GM18519 (cell line): Measurements from ENCODE around the gene HK1.

ENCODE experiments used
- ATAC-seq: cut with Tn5 transposase; IDR thresholded peaks from one replicate; pipeline ENCODE4 v1.9.1; 2021; ENCODE audit warnings: mild to moderate bottlenecking, moderate library complexity; ENCODE audit not compliant: unreplicated experiment, low FRiP score

HK1 gene

GRCh38 chr10:69414036-69415018 lies 136.0 kb downstream of the HK1 start:
- no peak for ATAC-seq

- no peak for ATAC-seq
These were observed 136.8 kb downstream of the HK1 start for GRCh38 chr10:69415049-69415448.

GRCh38 chr10:69415951-69416350 lies 137.7 kb downstream of the HK1 start:
- no peak for ATAC-seq

GRCh38 chr10:69416695-69417094 lies 138.4 kb downstream of the HK1 start, which contains the start of gene TACR2:
Gene TACR2, minus strand, starts transcription at chr10:69416918. Its CDS starts 595 bp downstream, at chr10:69416323.
- ATAC-seq: no peak

GRCh38 chr10:69417542-69417941 lies 139.2 kb downstream of the HK1 start:
- ATAC-seq: no peak

- no peak for ATAC-seq
These were observed 139.9 kb downstream of the HK1 start for GRCh38 chr10:69418052-69418752.

- ATAC-seq: no peak
These were observed 140.9 kb downstream of the HK1 start for GRCh38 chr10:69419096-69419743.

- ATAC-seq: no peak
These were observed 141.4 kb downstream of the HK1 start for GRCh38 chr10:69419744-69420126.

- no peak for ATAC-seq
These were observed 143.5 kb downstream of the HK1 start for GRCh38 chr10:69421611-69422308.

GRCh38 chr10:69422676-69423075 lies 144.4 kb downstream of the HK1 start:
- ATAC-seq: no peak

- no peak for ATAC-seq
These were observed 146.7 kb downstream of the HK1 start for GRCh38 chr10:69425041-69425440.

- ATAC-seq: no peak
These were observed 147.4 kb downstream of the HK1 start for GRCh38 chr10:69425511-69426298.

GRCh38 chr10:69426376-69426727 lies 148.1 kb downstream of the HK1 start:
- ATAC-seq: no peak

GRCh38 chr10:69428165-69428564 lies 149.9 kb downstream of the HK1 start:
- ATAC-seq: no peak

- ATAC-seq: no peak
These were observed 155.9 kb downstream of the HK1 start for GRCh38 chr10:69434169-69434568.

- ATAC-seq: no peak
These were observed 156.6 kb downstream of the HK1 start for GRCh38 chr10:69434926-69435325.

- no peak for ATAC-seq
These were observed 157.7 kb downstream of the HK1 start for GRCh38 chr10:69435966-69436520.

- ATAC-seq: no peak
These were observed 159.3 kb downstream of the HK1 start for GRCh38 chr10:69437321-69438259.
